ENCODE data around the gene DALRD3.

DNA sequence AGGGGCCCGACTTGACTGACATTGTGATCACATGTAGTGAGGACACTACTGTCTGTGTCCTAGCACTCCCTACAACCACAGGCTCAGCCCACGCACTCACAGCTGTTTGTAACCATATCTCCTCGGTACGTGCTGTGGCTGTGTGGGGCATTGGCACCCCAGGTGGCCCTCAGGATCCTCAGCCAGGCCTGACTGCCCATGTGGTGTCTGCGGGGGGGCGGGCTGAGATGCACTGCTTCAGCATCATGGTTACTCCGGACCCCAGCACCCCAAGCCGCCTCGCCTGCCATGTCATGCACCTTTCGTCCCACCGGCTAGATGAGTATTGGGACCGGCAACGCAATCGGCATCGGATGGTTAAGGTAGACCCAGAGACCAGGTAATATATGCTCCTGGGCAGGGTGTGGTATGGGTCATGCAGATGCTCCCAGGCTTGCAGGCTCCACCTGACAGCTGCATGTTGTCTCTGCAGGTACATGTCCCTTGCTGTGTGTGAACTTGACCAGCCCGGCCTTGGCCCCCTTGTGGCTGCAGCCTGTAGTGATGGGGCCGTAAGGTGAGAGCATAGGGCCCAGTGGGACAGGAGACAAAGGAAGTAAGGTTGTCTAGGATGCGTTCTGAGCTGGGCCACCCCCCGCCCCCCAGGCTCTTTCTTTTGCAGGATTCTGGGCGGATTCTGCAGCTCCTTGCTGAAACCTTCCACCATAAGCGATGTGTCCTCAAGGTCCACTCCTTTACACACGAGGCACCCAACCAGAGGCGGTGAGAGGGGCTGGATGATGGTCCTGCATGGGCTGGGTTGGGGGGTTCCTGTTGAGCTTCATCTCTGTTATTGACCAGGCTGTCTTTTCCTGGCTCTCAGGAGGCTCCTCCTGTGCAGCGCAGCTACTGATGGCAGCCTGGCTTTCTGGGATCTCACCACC is 4.4 kb downstream of the DALRD3 start:
- TF ChIP-seq, protein P1, sequence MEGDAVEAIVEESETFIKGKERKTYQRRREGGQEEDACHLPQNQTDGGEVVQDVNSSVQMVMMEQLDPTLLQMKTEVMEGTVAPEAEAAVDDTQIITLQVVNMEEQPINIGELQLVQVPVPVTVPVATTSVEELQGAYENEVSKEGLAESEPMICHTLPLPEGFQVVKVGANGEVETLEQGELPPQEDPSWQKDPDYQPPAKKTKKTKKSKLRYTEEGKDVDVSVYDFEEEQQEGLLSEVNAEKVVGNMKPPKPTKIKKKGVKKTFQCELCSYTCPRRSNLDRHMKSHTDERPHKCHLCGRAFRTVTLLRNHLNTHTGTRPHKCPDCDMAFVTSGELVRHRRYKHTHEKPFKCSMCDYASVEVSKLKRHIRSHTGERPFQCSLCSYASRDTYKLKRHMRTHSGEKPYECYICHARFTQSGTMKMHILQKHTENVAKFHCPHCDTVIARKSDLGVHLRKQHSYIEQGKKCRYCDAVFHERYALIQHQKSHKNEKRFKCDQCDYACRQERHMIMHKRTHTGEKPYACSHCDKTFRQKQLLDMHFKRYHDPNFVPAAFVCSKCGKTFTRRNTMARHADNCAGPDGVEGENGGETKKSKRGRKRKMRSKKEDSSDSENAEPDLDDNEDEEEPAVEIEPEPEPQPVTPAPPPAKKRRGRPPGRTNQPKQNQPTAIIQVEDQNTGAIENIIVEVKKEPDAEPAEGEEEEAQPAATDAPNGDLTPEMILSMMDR (IDR thresholded peaks at IDR 0.05) = peak in 10 of 12 donors; percentile 17 to 51 (median 38)
- no peak for TF ChIP-seq POLR2A (IDR thresholded peaks at IDR 0.05)
